H1 (cell line): ENCODE data around the gene SMARCA2. TPM values are rescaled to one million over a fixed set of nuclear protein-coding genes. Genes with fewer than 3 reads are reported as not detected.

Experiments used
- GABPA ChIP-seq: IDR thresholded peaks from 2 replicates; pipeline ENCODE4 v1.6.1; 2011; ENCODE audit warnings: mild to moderate bottlenecking, low read length, moderate library complexity, borderline replicate concordance; ENCODE audit not compliant: insufficient read depth
- SAP30 ChIP-seq: fragments of 300-600 bp; sonication (generic); IDR thresholded peaks from 2 replicates; pipeline ENCODE4 v1.7.1; 2012; ENCODE audit warnings: low read length, moderate library complexity, mild to moderate bottlenecking, inconsistent platforms; ENCODE audit not compliant: insufficient read depth, insufficient replicate concordance
- SP2 ChIP-seq: IDR thresholded peaks from 2 replicates; pipeline ENCODE4 v1.6.1; 2012; ENCODE audit warnings: mild to moderate bottlenecking, low read length, inconsistent platforms
- polyA plus RNA-seq, 7 experiments: library from polyadenylated mRNA; depleted of rRNA in 3 of 7; stranded (reverse) in 5 of 7; unstranded in 2 of 7; fragments of >200 nt in 5 of 7; fragments of 200-250 nt in 2 of 7; gene quantifications; 1 replicate in 5 of 7; 2 replicates in 1 of 7; 4 replicates in 1 of 7; pipeline versions ENCODE4 v1.2.1 to v1.2.3, GENCODE V29; 2011 to 2013; ENCODE audit warnings: missing spikeins in 2 of 7, mixed read lengths in 2 of 7
- total RNA-seq: library from RNA; stranded (reverse); fragmentation: NEBNext Ultra II Directional; extraction: Animal tissue kit (Norgen Biotek cat#: 25700); gene quantifications from 2 replicates; pipeline ENCODE4 v1.2.1, GENCODE V29; 2021
- TF ChIP-seq, protein P1 (sequence below): IDR thresholded peaks from 2 replicates; pipeline ENCODE4 v1.6.1; 2012; ENCODE audit warnings: inconsistent platforms

Gene SMARCA2
- total and polyA plus RNA-seq, 2 of the 8 experiments (the other 6 are each of a cell fraction or from before 2014, with no cell fraction given): 6.3 to 21.7 TPM

DNA sequence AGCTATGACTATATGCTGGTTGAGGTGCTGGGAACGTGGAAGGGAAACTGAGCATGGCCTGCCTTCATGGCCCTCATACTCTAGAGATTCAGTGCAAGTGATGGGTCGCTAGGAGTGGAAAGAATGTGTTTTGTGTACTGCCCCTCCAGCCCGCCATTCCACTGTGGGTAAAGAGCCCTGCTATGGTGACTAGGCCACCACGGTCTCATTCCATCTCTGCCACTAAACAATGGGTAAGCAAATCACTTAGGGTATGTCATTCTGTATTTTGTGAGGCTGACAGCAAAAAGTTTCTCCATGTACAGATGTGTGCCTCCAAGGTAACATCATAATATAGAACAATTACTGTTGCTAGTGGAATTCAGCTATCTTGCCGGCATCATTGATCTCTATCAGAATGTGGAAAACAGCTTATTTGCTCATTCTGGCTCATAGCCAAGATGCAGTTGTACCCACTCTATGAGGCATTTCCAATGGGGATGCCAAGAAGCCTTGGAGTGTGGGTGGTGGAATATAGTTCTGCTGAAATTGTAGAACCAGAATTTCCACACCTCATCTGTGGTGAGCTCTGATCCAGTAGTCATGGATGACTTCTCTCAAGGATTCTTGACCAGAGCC lies 12.5 kb downstream of the SMARCA2 start (continued):
- TF ChIP-seq GABPA (no peak), SP2 (no peak), SAP30 (no peak)
- TF ChIP-seq, protein P1, sequence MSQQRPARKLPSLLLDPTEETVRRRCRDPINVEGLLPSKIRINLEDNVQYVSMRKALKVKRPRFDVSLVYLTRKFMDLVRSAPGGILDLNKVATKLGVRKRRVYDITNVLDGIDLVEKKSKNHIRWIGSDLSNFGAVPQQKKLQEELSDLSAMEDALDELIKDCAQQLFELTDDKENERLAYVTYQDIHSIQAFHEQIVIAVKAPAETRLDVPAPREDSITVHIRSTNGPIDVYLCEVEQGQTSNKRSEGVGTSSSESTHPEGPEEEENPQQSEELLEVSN: no peak
